K562 (cell line): ENCODE measurements around the gene MEX3D. TPM values are rescaled to one million over a fixed set of nuclear protein-coding genes. Genes with fewer than 3 reads are reported as not detected.

Source experiments
- ATAC-seq: fragments of 200-7000 bp; cut with Tn5 transposase; 3 replicates; pipeline ENCODE4 v1.9.1; 2020; ENCODE audit warnings: moderate library complexity
- BruUV-seq: library from RNA; stranded (reverse); fragments of 400-500 nt; replicated peaks from 2 replicates; lab custom pipeline; 2021; lab: Mats Ljungman, UMichigan
- CTCF ChIA-PET: fragments of 300-600 bp; formaldehyde crosslinking; extraction: SDS; loops from one replicate; lab custom pipeline; 2021; ENCODE audit warnings: low intra/inter-chr PET ratio; lab: Yijun Ruan, JAX
- POLR2A ChIA-PET: fragments of 300-600, 350-650 bp; sonication (Branson Sonifier 250); formaldehyde crosslinking; extraction: SDS; loops from one replicate; lab custom pipeline; 2021; ENCODE audit warnings: antibody characterized with exemption, inconsistent platforms; lab: Yijun Ruan, JAX
- DNase-seq, 4 experiments: peaks; one replicate each; pipeline versions ENCODE4 v3.0.0 to v3.0.0-alpha.2; 2011 to 2018; ENCODE audit warnings: low spot score in 3 of 4, mixed read lengths in 3 of 4; ENCODE audit errors: extremely low read depth in 1 of 4
- FAIRE-seq: peaks from 2 replicates; lab custom pipeline; 2011; peaks lifted over from hg19 to GRCh38; lab: Jason Lieb, UNC
- H2AFZ ChIP-seq: 2 replicates; pipeline ENCODE4 v1.6.0; 2011; ENCODE audit warnings: low read depth, low read length, control low read depth, inconsistent platforms
- H3K27ac ChIP-seq: fragments of 200-600 bp; 3 replicates; pipeline ENCODE4 v1.8.0; 2011; ENCODE audit warnings: low read depth, mild to moderate bottlenecking, control low read depth, inconsistent platforms, low read length, moderate library complexity, mixed read lengths; ENCODE audit errors: extremely low read depth
- H3K27me3 ChIP-seq, 2 experiments: fragments of 300-600 bp in 1 of 2; 2 replicates in 1 of 2; 3 replicates in 1 of 2; pipeline versions ENCODE4 v1.6.0 to v1.8.0; 2011; ENCODE audit warnings: inconsistent platforms in 2 of 2, low read length in 2 of 2, mild to moderate bottlenecking in 1 of 2, mixed read lengths in 1 of 2, moderate library complexity in 1 of 2; ENCODE audit not compliant: control insufficient read depth in 2 of 2, insufficient read depth in 2 of 2
- H3K36me3 ChIP-seq: fragments of 300-600 bp; 3 replicates; pipeline ENCODE4 v1.8.0; 2011; ENCODE audit warnings: mild to moderate bottlenecking, low read length, inconsistent platforms; ENCODE audit not compliant: control insufficient read depth, insufficient read depth
- H3K4me1 ChIP-seq, 2 experiments: fragments of 200-600 bp in 1 of 2; replicated peaks in 1 of 2; 2 replicates in 1 of 2; 3 replicates in 1 of 2; pipeline versions ENCODE4 v1.5.1 to v1.8.0; 2011; ENCODE audit warnings: inconsistent platforms in 2 of 2, low read length in 2 of 2, mild to moderate bottlenecking in 1 of 2, mixed read lengths in 1 of 2, moderate library complexity in 1 of 2; ENCODE audit not compliant: control insufficient read depth in 2 of 2, insufficient read depth in 2 of 2
- H3K4me2 ChIP-seq: 2 replicates; pipeline ENCODE4 v1.6.1; 2011; ENCODE audit warnings: low read length, control low read depth, inconsistent platforms, mixed read lengths; ENCODE audit not compliant: insufficient read depth
- H3K4me3 ChIP-seq: fragments of 200-600 bp; sonication (generic), shearing (Covaris generic); 2 replicates; pipeline ENCODE4 v1.5.1; 2016; ENCODE audit warnings: control low read depth, inconsistent platforms
- H3K79me2 ChIP-seq: fragments of 200-600 bp; 3 replicates; pipeline ENCODE4 v1.8.0; 2011; ENCODE audit warnings: low read length, inconsistent platforms; ENCODE audit not compliant: control insufficient read depth, insufficient read depth
- H3K9ac ChIP-seq, 2 experiments: 2 replicates each; pipeline versions ENCODE4 v1.6.0 to v1.6.1; 2011; ENCODE audit warnings: low read depth in 2 of 2, low read length in 2 of 2, control low read depth in 1 of 2, inconsistent platforms in 1 of 2, mild to moderate bottlenecking in 1 of 2, mixed read lengths in 1 of 2; ENCODE audit not compliant: insufficient read depth in 1 of 2
- H3K9me1 ChIP-seq: one replicate; pipeline ENCODE4 v1.6.0; 2011; ENCODE audit warnings: inconsistent platforms, mild to moderate bottlenecking, low read length, moderate library complexity; ENCODE audit not compliant: control insufficient read depth, insufficient read depth
- H3K9me3 ChIP-seq: replicated peaks from 2 replicates; pipeline ENCODE4 v1.5.1; 2011; ENCODE audit warnings: low read depth, low read length, inconsistent platforms; ENCODE audit not compliant: control insufficient read depth, insufficient read depth
- H4K20me1 ChIP-seq: replicated peaks from 2 replicates; pipeline ENCODE4 v1.6.1; 2011; ENCODE audit warnings: low read length, inconsistent platforms, mixed read lengths; ENCODE audit not compliant: control insufficient read depth, insufficient read depth
- CC2D1A ChIP-seq: fragments of 450-650 bp; IDR thresholded peaks from 2 replicates; pipeline ENCODE4 v1.6.1; 2017; ENCODE audit warnings: mild to moderate bottlenecking
- E2F5 ChIP-seq: sonication (generic); formaldehyde crosslinking; IDR thresholded peaks from 2 replicates; pipeline ENCODE4 v1.8.0; 2022; ENCODE audit warnings: mild to moderate bottlenecking, missing genetic modification reagents
- ESRRB ChIP-seq: fragments of 250-450 bp; sonication (Bioruptor Pico); IDR thresholded peaks from 2 replicates; pipeline ENCODE4 v1.5.0; 2020; ENCODE audit warnings: mild to moderate bottlenecking, moderate library complexity, borderline replicate concordance
- GTF2E2 ChIP-seq: fragments of 200-800 bp; sonication (Bioruptor generic); IDR thresholded peaks from 2 replicates; pipeline ENCODE4 v1.6.1; 2016; ENCODE audit warnings: missing genetic modification characterization, missing compliant biosample characterization
- IRF1 ChIP-seq: sonication (generic); formaldehyde crosslinking; IDR thresholded peaks from 2 replicates; pipeline ENCODE4 v1.8.0; 2022; ENCODE audit warnings: missing genetic modification reagents, mild to moderate bottlenecking, borderline replicate concordance
- NFIX ChIP-seq: fragments of 250-450 bp; sonication (Bioruptor Pico); IDR thresholded peaks from 2 replicates; pipeline ENCODE4 v1.4.0; 2020; ENCODE audit warnings: low read depth, mild to moderate bottlenecking, moderate library complexity
- PHF21A ChIP-seq: fragments of 450-650 bp; IDR thresholded peaks from 2 replicates; pipeline ENCODE4 v1.6.1; 2017; ENCODE audit warnings: low read depth, borderline replicate concordance
- SIRT6 ChIP-seq: IDR thresholded peaks from one replicate; pipeline ENCODE4 v1.6.1; 2012; ENCODE audit warnings: low read depth, mild to moderate bottlenecking, control low read depth, inconsistent platforms, low read length, moderate library complexity
- TARDBP ChIP-seq: fragments of 450-650 bp; IDR thresholded peaks from 2 replicates; pipeline ENCODE4 v1.6.1; 2016
- ZNF395 ChIP-seq: fragments of 200-800 bp; sonication (Bioruptor generic); IDR thresholded peaks from 2 replicates; pipeline ENCODE4 v1.6.1; 2017; ENCODE audit warnings: missing genetic modification characterization, missing compliant biosample characterization
- WGBS: fragments of 100-300 bp; shearing (Covaris generic); methylation state at CpG from one replicate; pipeline ENCODE4 v1.1.6; 2016; ENCODE audit warnings: low coverage, mixed read lengths; ENCODE audit not compliant: insufficient coverage; ENCODE audit errors: missing lambda C conversion rate; 5-methylcytosine and 5-hydroxymethylcytosine counted together
- in situ Hi-C: fragments of 300-500 bp; cut with MboI; formaldehyde crosslinking; loops from 4 replicates; pipeline ENCODE4 v1.15.0; 2018; ENCODE audit warnings: inconsistent platforms, mixed read lengths
- intact Hi-C: fragments of 100-400 bp; cut with micrococcal nuclease; formaldehyde crosslinking; loops from 2 replicates; pipeline ENCODE4 v1.14.2; 2022
- polyA plus RNA-seq, 8 experiments: library from polyadenylated mRNA; depleted of rRNA in 4 of 8; stranded (reverse) in 5 of 8; unstranded in 3 of 8; fragments of >200 nt; fragmentation: Nextera tagmentation in 2 of 8; fragmentation: Illumina TruSeq in 1 of 8; extraction: Ambion mirVana in 2 of 8; extraction: Trizol in 1 of 8; gene quantifications; 2 replicates each; pipeline versions ENCODE4 v1.2.1 to v1.2.3, GENCODE V29; 2011 to 2014; ENCODE audit warnings: inconsistent platforms in 1 of 8, missing spikeins in 1 of 8
- total RNA-seq, 7 experiments: library from RNA; depleted of rRNA in 6 of 7; stranded (reverse); fragments of >200 nt in 6 of 7; fragmentation: Illumina TruSeq in 2 of 7; extraction: Trizol in 2 of 7; gene quantifications; 2 replicates each; pipeline versions ENCODE4 v1.2.1 to v1.2.3, GENCODE V29; 2011 to 2021; ENCODE audit warnings: low replicate concordance in 1 of 7
- TF ChIP-seq, protein P1 (sequence below): fragments of 250-450 bp; sonication (Bioruptor Pico); IDR thresholded peaks from 2 replicates; pipeline ENCODE4 v1.8.0; 2022; ENCODE audit warnings: inconsistent platforms

Gene MEX3D
- total and polyA plus RNA-seq, 9 of the 15 experiments (the other 6 are each of a cell fraction or from before 2014, with no cell fraction given): 1.7 to 39.3 (median 5.7) TPM

DNA sequence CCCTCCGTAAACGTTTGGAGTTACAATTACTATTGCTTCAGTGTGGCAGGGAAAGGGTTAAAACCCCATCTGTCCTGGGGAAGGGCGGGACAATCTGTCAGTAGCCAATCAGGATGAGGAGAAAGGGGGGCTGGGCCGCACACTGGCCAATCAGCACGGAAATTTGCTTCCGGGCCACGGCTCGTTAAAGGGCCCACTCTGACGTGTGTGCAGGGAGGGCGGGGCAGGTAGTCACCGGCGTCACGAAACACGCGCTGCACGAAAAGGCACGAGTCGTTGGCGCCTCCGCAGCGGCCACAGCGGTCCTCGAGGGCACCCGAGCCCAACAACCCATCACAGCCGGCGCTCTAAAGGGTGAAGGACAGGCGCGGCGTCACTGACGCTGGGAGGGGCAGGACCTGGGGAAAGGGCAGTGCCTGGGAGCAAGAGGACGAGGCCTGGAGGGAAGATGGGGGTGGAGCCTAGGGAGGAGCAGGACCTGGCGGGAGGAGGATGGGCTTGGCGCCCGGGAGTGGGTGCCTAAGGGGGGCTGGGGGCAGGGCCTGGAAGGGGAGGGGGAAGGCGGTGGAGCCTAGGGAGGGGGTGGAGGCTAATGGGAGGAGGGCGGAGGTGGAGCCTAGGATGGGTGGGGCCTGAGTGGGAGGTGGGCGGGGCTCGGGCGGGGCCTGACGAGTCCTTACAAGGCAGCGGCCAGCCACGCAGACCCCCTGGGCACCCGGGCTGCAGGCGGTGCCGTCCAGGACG, 60.2 kb downstream of the MEX3D start:
- Histone ChIP-seq H3K4me1 (peaks cover 12 to 69% of the 10 kb centered on the region in 2 experiments), H2AFZ (peak overlapping the region; percentile 94), H4K20me1 (no peaks in the 10 kb centered on the region), H3K9me3 (no peaks in the 10 kb centered on the region), H3K4me2 (peak overlapping the region; percentile 96), H3K27ac (peak overlapping the region; percentile 90), H3K27me3 (no peaks in the 10 kb centered on the region), H3K9ac (peak overlapping the region; percentile 77 to 91), H3K4me3 (peak overlapping the region; percentile 58), H3K9me1 (no peaks in the 10 kb centered on the region), H3K36me3 (peaks cover 14% of the 10 kb centered on the region; the same call in 2 of the 3 replicates), H3K79me2 (peaks cover 11% of the 10 kb centered on the region; the same call in 2 of the 3 replicates)
- FAIRE-seq: peak; percentile 100
- in situ Hi-C loops (loop anchor here (5.0 kb wide), 1 partner anchor 51 kb away; no protein-coding TSS in a partner anchor), intact Hi-C loops (no loop called here)
- under 1% methylated on average over 24 of the region's 46 CpGs for WGBS
- DNase-seq: peak; percentile 97 to 100 (median 98)
- peak; percentile 90 for ATAC-seq
- BruUV-seq: no TSS peak
- CTCF ChIA-PET: no interaction called here
- POLR2A ChIA-PET: interaction anchor here (0.6 to 1.0 kb wide), 2 partner anchors 102 to 238 kb away, joined by 3 read pairs; partner anchors contain the start of gene CIRBP
- no peak for TF ChIP-seq CC2D1A
- TF ChIP-seq ESRRB (CRISPR knock-in tag): no peak
- peak; percentile 69; the same call in 1 of the 2 replicates for TF ChIP-seq ZNF395
- no peak for TF ChIP-seq SIRT6
- TF ChIP-seq GTF2E2 (tag): no peak
- 0 out of 2 replicates have a peak, but pooled peaks have one; percentile 19 for TF ChIP-seq PHF21A
- TF ChIP-seq TARDBP: peak; percentile 31; the same call in 1 of the 2 replicates
- no peak for TF ChIP-seq E2F5 (CRISPR knock-in tag)
- no peak for TF ChIP-seq IRF1 (CRISPR knock-in tag)
- TF ChIP-seq NFIX (CRISPR knock-in tag): no peak
- TF ChIP-seq, protein P1, sequence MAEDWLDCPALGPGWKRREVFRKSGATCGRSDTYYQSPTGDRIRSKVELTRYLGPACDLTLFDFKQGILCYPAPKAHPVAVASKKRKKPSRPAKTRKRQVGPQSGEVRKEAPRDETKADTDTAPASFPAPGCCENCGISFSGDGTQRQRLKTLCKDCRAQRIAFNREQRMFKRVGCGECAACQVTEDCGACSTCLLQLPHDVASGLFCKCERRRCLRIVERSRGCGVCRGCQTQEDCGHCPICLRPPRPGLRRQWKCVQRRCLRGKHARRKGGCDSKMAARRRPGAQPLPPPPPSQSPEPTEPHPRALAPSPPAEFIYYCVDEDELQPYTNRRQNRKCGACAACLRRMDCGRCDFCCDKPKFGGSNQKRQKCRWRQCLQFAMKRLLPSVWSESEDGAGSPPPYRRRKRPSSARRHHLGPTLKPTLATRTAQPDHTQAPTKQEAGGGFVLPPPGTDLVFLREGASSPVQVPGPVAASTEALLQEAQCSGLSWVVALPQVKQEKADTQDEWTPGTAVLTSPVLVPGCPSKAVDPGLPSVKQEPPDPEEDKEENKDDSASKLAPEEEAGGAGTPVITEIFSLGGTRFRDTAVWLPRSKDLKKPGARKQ: no peak
